ENCODE data around the gene BCR. TPM values are rescaled to one million over a fixed set of nuclear protein-coding genes. Genes with fewer than 3 reads are reported as not detected.
"Not testable (repeated sequence)": the region's sequence is repeated elsewhere in the genome, so short reads cannot be mapped to it uniquely, and the experiment has no call there.

Gene BCR
- total RNA-seq, 1 experiment from 2014 or later: 14.6 TPM

GRCh38 chr22:23293720-23294119 lies 113.4 kb downstream of the BCR start:
- in situ Hi-C loops (cut with HindIII; ENCODE audit: low pct_unique_long_range_greater_than_20kb, low sequenced_read_pairs): no loop called here
- no peak for DNase-seq (ENCODE audit: low read depth, low spot score)

- no peak for DNase-seq (ENCODE audit: low read depth, low spot score)
- in situ Hi-C loops (cut with HindIII; ENCODE audit: low pct_unique_long_range_greater_than_20kb, low sequenced_read_pairs): no loop called here
Observed at GRCh38 chr22:23294221-23294620, 113.9 kb downstream of the BCR start.

- no peak for DNase-seq (ENCODE audit: low read depth, low spot score)
- in situ Hi-C loops (cut with HindIII; ENCODE audit: low pct_unique_long_range_greater_than_20kb, low sequenced_read_pairs): no loop called here
Observed at GRCh38 chr22:23300476-23300875, 120.2 kb downstream of the BCR start.

- no peak for DNase-seq (ENCODE audit: low read depth, low spot score)
- in situ Hi-C loops (cut with HindIII; ENCODE audit: low pct_unique_long_range_greater_than_20kb, low sequenced_read_pairs): no loop called here
Observed at GRCh38 chr22:23301591-23301990, 121.3 kb downstream of the BCR start.

GRCh38 chr22:23302171-23303002 lies 122.1 kb downstream of the BCR start:
- no peak for DNase-seq (ENCODE audit: low read depth, low spot score)
- in situ Hi-C loops (cut with HindIII; ENCODE audit: low pct_unique_long_range_greater_than_20kb, low sequenced_read_pairs): no loop called here

- in situ Hi-C loops (cut with HindIII; ENCODE audit: low pct_unique_long_range_greater_than_20kb, low sequenced_read_pairs): no loop called here
- DNase-seq (ENCODE audit: low read depth, low spot score): no peak
Observed at GRCh38 chr22:23305321-23305910, 125.1 kb downstream of the BCR start.

DNA sequence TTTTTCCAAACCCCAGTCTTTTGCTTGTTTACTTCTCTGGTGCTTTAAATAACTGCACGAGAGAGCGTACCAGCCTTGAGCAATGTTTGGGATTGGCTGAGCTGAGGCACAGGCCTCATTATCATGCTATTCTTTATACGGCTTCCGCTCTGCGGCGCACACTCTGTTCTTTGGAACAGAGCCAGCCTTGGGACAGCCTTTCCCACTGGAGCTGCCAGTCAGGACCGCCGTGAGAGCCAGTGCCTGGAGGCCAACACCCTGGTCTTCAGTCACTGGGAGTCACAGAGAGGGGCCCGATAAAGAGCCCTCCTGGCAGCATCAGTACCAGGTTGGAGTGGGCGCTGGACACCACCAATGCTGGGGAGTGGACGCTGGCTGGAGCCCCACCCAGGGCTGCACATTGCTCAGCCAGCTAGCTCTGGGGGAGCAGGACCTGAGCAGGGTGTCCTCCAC lies 125.6 kb downstream of the BCR start:
- no peak for DNase-seq (ENCODE audit: low read depth, low spot score)
- in situ Hi-C loops (cut with HindIII; ENCODE audit: low pct_unique_long_range_greater_than_20kb, low sequenced_read_pairs): no loop called here

- DNase-seq (ENCODE audit: low read depth, low spot score): no peak
- in situ Hi-C loops (cut with HindIII; ENCODE audit: low pct_unique_long_range_greater_than_20kb, low sequenced_read_pairs): no loop called here
Observed at GRCh38 chr22:23306438-23306921, 126.2 kb downstream of the BCR start.

- DNase-seq (ENCODE audit: low read depth, low spot score): no peak
- in situ Hi-C loops (cut with HindIII; ENCODE audit: low pct_unique_long_range_greater_than_20kb, low sequenced_read_pairs): no loop called here
Observed at GRCh38 chr22:23306926-23307325, 126.6 kb downstream of the BCR start.

- in situ Hi-C loops (cut with HindIII; ENCODE audit: low pct_unique_long_range_greater_than_20kb, low sequenced_read_pairs); DNase-seq (ENCODE audit: low read depth, low spot score): not testable (repeated sequence)
Observed at GRCh38 chr22:23307511-23307910, 127.2 kb downstream of the BCR start.

GRCh38 chr22:23309261-23309660 lies 129.0 kb downstream of the BCR start:
- in situ Hi-C loops (cut with HindIII; ENCODE audit: low pct_unique_long_range_greater_than_20kb, low sequenced_read_pairs); DNase-seq (ENCODE audit: low read depth, low spot score): not testable (repeated sequence)

GRCh38 chr22:23310443-23311097 lies 130.3 kb downstream of the BCR start:
- in situ Hi-C loops (cut with HindIII; ENCODE audit: low pct_unique_long_range_greater_than_20kb, low sequenced_read_pairs): not testable (repeated sequence)

DNA sequence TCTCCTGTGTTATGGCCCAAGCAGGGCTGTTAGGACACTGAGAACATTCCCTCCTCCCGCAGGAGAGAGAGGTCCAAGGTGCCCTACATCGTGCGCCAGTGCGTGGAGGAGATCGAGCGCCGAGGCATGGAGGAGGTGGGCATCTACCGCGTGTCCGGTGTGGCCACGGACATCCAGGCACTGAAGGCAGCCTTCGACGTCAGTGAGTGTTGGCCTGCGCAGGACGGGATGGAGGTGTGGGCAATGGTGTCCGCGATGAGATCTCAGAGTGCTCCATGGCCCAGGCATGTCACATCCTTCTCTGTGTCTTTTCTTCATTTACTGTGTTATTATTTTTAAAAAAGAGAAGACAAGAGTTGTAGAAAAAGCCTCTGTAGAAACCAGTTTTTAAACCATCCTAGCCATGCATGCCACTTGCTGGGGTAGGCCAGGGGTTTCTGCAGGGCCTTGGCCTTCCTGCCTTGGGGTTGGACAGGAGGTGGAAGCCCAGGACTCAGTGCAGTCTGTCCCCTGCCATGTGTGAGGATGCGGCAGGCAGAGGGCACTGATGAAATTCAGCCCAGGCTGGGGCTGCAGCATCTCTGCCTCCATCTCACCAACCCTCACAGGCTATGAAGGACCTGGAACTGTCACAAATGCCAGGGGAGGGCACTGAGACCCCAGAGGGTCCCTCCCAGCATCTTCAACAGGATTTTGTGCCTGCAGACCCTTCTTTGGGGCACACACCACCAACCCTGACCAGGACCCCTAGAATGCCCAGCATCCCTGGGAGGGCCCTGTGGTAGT lies 131.5 kb downstream of the BCR start:
- in situ Hi-C loops (cut with HindIII; ENCODE audit: low pct_unique_long_range_greater_than_20kb, low sequenced_read_pairs); DNase-seq (ENCODE audit: low read depth, low spot score): not testable (repeated sequence)

More at GRCh38 chr22:23310443-23311097, 130.3 kb downstream of the BCR start:
- not testable (repeated sequence) for DNase-seq (ENCODE audit: low read depth, low spot score)

DNA sequence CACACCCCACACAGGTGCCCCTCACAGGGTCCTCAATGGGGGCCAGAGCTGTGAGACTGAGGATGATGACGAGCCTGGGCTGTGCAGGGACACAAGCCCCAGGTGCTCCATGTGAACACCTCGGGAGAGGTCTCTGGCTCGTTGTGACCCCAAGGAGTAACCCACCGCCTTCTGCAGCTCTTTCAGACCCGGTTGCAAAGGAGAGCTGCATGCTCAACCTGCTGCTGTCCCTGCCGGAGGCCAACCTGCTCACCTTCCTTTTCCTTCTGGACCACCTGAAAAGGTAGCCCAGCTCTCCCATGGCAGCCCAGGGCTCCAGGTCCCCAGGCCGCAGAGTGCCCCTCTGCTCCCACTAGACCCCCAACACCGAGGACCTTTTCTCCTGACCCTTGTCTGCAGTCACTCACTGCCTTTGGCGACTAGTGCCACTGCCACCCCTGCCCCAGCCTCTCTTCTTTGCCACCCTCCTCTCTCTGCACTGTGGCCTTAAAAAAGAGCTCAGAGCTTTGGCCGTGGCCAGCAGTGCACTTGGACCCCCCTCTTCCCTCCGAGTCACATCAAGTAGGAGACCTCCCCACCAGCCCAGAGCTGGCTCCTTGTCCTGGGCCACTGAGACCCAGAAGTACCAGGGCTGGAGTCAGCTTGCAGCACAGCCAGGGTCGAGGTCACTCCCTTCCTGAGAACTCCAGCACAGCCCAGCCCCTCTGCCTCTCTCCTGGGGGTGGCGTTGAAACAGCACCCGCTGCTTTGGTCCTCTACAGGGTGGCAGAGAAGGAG lies 133.7 kb downstream of the BCR start:
- DNase-seq (ENCODE audit: low read depth, low spot score): no peak
- in situ Hi-C loops (cut with HindIII; ENCODE audit: low pct_unique_long_range_greater_than_20kb, low sequenced_read_pairs): no loop called here

GRCh38 chr22:23315341-23315917 lies 135.1 kb downstream of the BCR start:
- in situ Hi-C loops (cut with HindIII; ENCODE audit: low pct_unique_long_range_greater_than_20kb, low sequenced_read_pairs): no loop called here

DNA sequence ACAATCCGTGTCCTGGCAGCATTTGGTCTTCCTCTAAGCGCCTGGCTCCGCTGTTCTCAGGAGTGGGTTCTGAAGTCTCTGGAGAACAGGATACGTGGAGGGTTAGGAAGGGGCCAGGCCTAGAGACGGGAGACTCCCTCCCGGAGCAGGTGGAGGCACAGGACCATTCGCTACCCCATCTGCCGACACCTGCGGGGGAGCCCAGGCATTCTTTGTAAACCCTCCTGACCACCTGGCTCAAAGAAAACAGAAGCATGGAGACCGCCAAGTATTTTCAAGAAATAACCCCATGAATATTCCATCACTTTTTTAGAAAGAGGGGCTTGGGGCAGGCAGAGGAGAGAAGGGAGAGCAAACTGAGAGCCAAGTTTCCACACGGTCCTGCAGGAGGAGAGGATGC lies 136.3 kb downstream of the BCR start:
- in situ Hi-C loops (cut with HindIII; ENCODE audit: low pct_unique_long_range_greater_than_20kb, low sequenced_read_pairs); DNase-seq (ENCODE audit: low read depth, low spot score): not testable (repeated sequence)

More at GRCh38 chr22:23315341-23315917, 135.1 kb downstream of the BCR start:
- DNase-seq (ENCODE audit: low read depth, low spot score): peak; percentile 73
